Activated CD8-positive, alpha-beta memory T cell treated with anti-CD3 and anti-CD28 coated beads, Interleukin-2, amount 10 ng/mL, durations not matched to agents 7 days and 5 days (primary cell): ENCODE data around the gene SF3A2. TPM values are rescaled to one million over a fixed set of nuclear protein-coding genes. Genes with fewer than 3 reads are reported as not detected.

ENCODE experiments used
- ATAC-seq: fragments of 150-1000 bp; cut with Tn5 transposase; one replicate; pipeline ENCODE4 v1.10.0; 2021; ENCODE audit warnings: moderate library complexity
- CTCF ChIA-PET: fragments of 350-600 bp; sonication (Branson Sonifier 250); formaldehyde crosslinking; loops from one replicate; lab custom pipeline; 2021; ENCODE audit warnings: antibody characterized with exemption; lab: Charles Lee
- DNase-seq: peaks from one replicate; pipeline ENCODE4 v3.0.0-alpha.2; 2020
- H3K27ac Mint-ChIP-seq: one replicate; pipeline ENCODE4 v1.8.0; 2021; ENCODE audit warnings: mild to moderate bottlenecking, mixed read lengths
- H3K27me3 Mint-ChIP-seq: one replicate; pipeline ENCODE4 v1.8.0; 2021; ENCODE audit warnings: mixed read lengths
- H3K36me3 Mint-ChIP-seq: one replicate; pipeline ENCODE4 v1.8.0; 2021; ENCODE audit warnings: mild to moderate bottlenecking, mixed read lengths
- H3K4me1 Mint-ChIP-seq: one replicate; pipeline ENCODE4 v1.8.0; 2021; ENCODE audit warnings: mixed read lengths
- H3K4me3 Mint-ChIP-seq: one replicate; pipeline ENCODE4 v1.8.0; 2021; ENCODE audit warnings: mild to moderate bottlenecking, moderate library complexity, mixed read lengths
- H3K9me3 Mint-ChIP-seq: one replicate; pipeline ENCODE4 v1.8.0; 2022; ENCODE audit warnings: low read depth, mixed read lengths
- total RNA-seq, 2 experiments: library from RNA; stranded (reverse); gene quantifications; one replicate each; pipeline ENCODE4 v1.2.3, GENCODE V29; 2021

SF3A2 gene
- 100 to 1,000 TPM; 167 to 178 TPM for total RNA-seq

GRCh38 chr19:2236314-2237050 lies at the start of gene SF3A2, which contains the start of gene PLEKHJ1:
Gene SF3A2 (plus strand): TSS chr19:2236824. CDS start chr19:2243419, 6,595 bp downstream.
Gene PLEKHJ1 (minus strand): TSS chr19:2236329. CDS start chr19:2236248, 81 bp downstream.
- CTCF ChIA-PET: interaction anchor here (0.7 to 5.9 kb wide), 21 partner anchors 16 to 375 kb away, joined by 3 to 68 read pairs (median 5); partner anchors contain the start of genes AP3D1, LSM7 and SPPL2B
- ATAC-seq: peak; percentile 87
- H3K27me3 Mint-ChIP-seq: no peaks in the 10 kb centered on the region
- DNase-seq: peak; percentile 99
- peak within 1 kb of the TSS; percentile 93 for H3K4me3 Mint-ChIP-seq
- H3K27ac Mint-ChIP-seq: peak within 1 kb of the TSS; percentile 96
- H3K9me3 Mint-ChIP-seq: no peaks in the 10 kb centered on the region
- peaks cover 59% of the 10 kb centered on the region for H3K4me1 Mint-ChIP-seq
- H3K36me3 Mint-ChIP-seq: peaks cover 41% of the 10 kb centered on the region

- CTCF ChIA-PET: no interaction called here
- H3K27me3 Mint-ChIP-seq: no peaks in the 10 kb centered on the region
- H3K27ac Mint-ChIP-seq: no peak overlapping the region
- peaks cover 11% of the 10 kb centered on the region for H3K4me1 Mint-ChIP-seq
- no peaks in the 10 kb centered on the region for H3K9me3 Mint-ChIP-seq
- no peak overlapping the region for H3K4me3 Mint-ChIP-seq
- peaks cover 26% of the 10 kb centered on the region for H3K36me3 Mint-ChIP-seq
- DNase-seq (no peak), ATAC-seq (no peak)
These were observed 49.5 kb upstream of the SF3A2 start for GRCh38 chr19:2187159-2187558.

- H3K36me3 Mint-ChIP-seq: peaks cover 29% of the 10 kb centered on the region
- no peaks in the 10 kb centered on the region for H3K27me3 Mint-ChIP-seq
- ATAC-seq: no peak
- no peaks in the 10 kb centered on the region for H3K9me3 Mint-ChIP-seq
- H3K27ac Mint-ChIP-seq: no peak overlapping the region
- DNase-seq: no peak
- CTCF ChIA-PET: no interaction called here
- no peak overlapping the region for H3K4me3 Mint-ChIP-seq
- H3K4me1 Mint-ChIP-seq: peaks cover 5% of the 10 kb centered on the region
These were observed 47.8 kb upstream of the SF3A2 start for GRCh38 chr19:2188708-2189385.

- no peak for ATAC-seq
- CTCF ChIA-PET: no interaction called here
- no peaks in the 10 kb centered on the region for H3K9me3 Mint-ChIP-seq
- no peaks in the 10 kb centered on the region for H3K4me1 Mint-ChIP-seq
- no peaks in the 10 kb centered on the region for H3K27me3 Mint-ChIP-seq
- peaks cover 25% of the 10 kb centered on the region for H3K36me3 Mint-ChIP-seq
- no peak for DNase-seq
- H3K4me3 Mint-ChIP-seq: no peak overlapping the region
- no peak overlapping the region for H3K27ac Mint-ChIP-seq
These were observed 46.7 kb upstream of the SF3A2 start for GRCh38 chr19:2189880-2190279.

- Mint-ChIP-seq H3K36me3 (peaks cover 19% of the 10 kb centered on the region), H3K27ac (no peak overlapping the region), H3K9me3 (no peaks in the 10 kb centered on the region), H3K27me3 (no peaks in the 10 kb centered on the region), H3K4me1 (no peaks in the 10 kb centered on the region), H3K4me3 (no peak overlapping the region)
- ATAC-seq (no peak), DNase-seq (no peak)
- CTCF ChIA-PET: no interaction called here
These were observed 45.7 kb upstream of the SF3A2 start for GRCh38 chr19:2190848-2191455.

GRCh38 chr19:2191456-2192310 lies 44.9 kb upstream of the SF3A2 start:
- H3K27me3 Mint-ChIP-seq: no peaks in the 10 kb centered on the region
- DNase-seq (no peak), ATAC-seq (no peak)
- CTCF ChIA-PET: no interaction called here
- no peak overlapping the region for H3K4me3 Mint-ChIP-seq
- H3K27ac Mint-ChIP-seq: no peak overlapping the region
- peaks cover 1% of the 10 kb centered on the region for H3K4me1 Mint-ChIP-seq
- no peaks in the 10 kb centered on the region for H3K9me3 Mint-ChIP-seq
- H3K36me3 Mint-ChIP-seq: peaks cover 18% of the 10 kb centered on the region

GRCh38 chr19:2192862-2193261 lies 43.8 kb upstream of the SF3A2 start:
- no peak for DNase-seq
- no peaks in the 10 kb centered on the region for H3K27me3 Mint-ChIP-seq
- CTCF ChIA-PET: no interaction called here
- peaks cover 15% of the 10 kb centered on the region for H3K36me3 Mint-ChIP-seq
- no peak overlapping the region for H3K4me3 Mint-ChIP-seq
- H3K4me1 Mint-ChIP-seq: peaks cover 1% of the 10 kb centered on the region
- no peaks in the 10 kb centered on the region for H3K9me3 Mint-ChIP-seq
- no peak overlapping the region for H3K27ac Mint-ChIP-seq
- ATAC-seq: no peak

- Mint-ChIP-seq H3K36me3 (peaks cover 16% of the 10 kb centered on the region), H3K4me1 (peaks cover 1% of the 10 kb centered on the region)
These were observed 42.8 kb upstream of the SF3A2 start for GRCh38 chr19:2193807-2194206.

GRCh38 chr19:2194513-2195078 lies 42.0 kb upstream of the SF3A2 start:
- CTCF ChIA-PET: no interaction called here
- ATAC-seq (no peak), DNase-seq (no peak)
- Mint-ChIP-seq H3K36me3 (peaks cover 17% of the 10 kb centered on the region), H3K27ac (no peak overlapping the region), H3K4me3 (no peak overlapping the region), H3K4me1 (peaks cover 1% of the 10 kb centered on the region), H3K9me3 (no peaks in the 10 kb centered on the region), H3K27me3 (no peaks in the 10 kb centered on the region)

More at GRCh38 chr19:2193807-2194206, 42.8 kb upstream of the SF3A2 start:
- Mint-ChIP-seq H3K4me3 (no peak overlapping the region), H3K27me3 (no peaks in the 10 kb centered on the region), H3K27ac (no peak overlapping the region), H3K9me3 (no peaks in the 10 kb centered on the region)
- ATAC-seq (no peak), DNase-seq (no peak)
- CTCF ChIA-PET: no interaction called here

- no peak overlapping the region for H3K4me3 Mint-ChIP-seq
- CTCF ChIA-PET: no interaction called here
- H3K27ac Mint-ChIP-seq: no peak overlapping the region
- no peak for ATAC-seq
- H3K9me3 Mint-ChIP-seq: no peaks in the 10 kb centered on the region
- H3K4me1 Mint-ChIP-seq: peaks cover 1% of the 10 kb centered on the region
- peaks cover 17% of the 10 kb centered on the region for H3K36me3 Mint-ChIP-seq
- no peaks in the 10 kb centered on the region for H3K27me3 Mint-ChIP-seq
- no peak for DNase-seq
These were observed 41.3 kb upstream of the SF3A2 start for GRCh38 chr19:2195361-2195760.

GRCh38 chr19:2195914-2196313 lies 40.7 kb upstream of the SF3A2 start:
- peaks cover 14% of the 10 kb centered on the region for H3K36me3 Mint-ChIP-seq
- H3K9me3 Mint-ChIP-seq: no peaks in the 10 kb centered on the region
- peaks cover 1% of the 10 kb centered on the region for H3K4me1 Mint-ChIP-seq
- no peak for ATAC-seq
- no peak overlapping the region for H3K4me3 Mint-ChIP-seq
- CTCF ChIA-PET: no interaction called here
- H3K27ac Mint-ChIP-seq: no peak overlapping the region
- DNase-seq: no peak
- H3K27me3 Mint-ChIP-seq: no peaks in the 10 kb centered on the region

GRCh38 chr19:2197270-2197669 lies 39.4 kb upstream of the SF3A2 start:
- Mint-ChIP-seq H3K27ac (no peak overlapping the region), H3K4me1 (peaks cover 1% of the 10 kb centered on the region), H3K36me3 (peaks cover 6% of the 10 kb centered on the region), H3K27me3 (no peaks in the 10 kb centered on the region), H3K9me3 (no peaks in the 10 kb centered on the region), H3K4me3 (no peak overlapping the region)
- DNase-seq (no peak), ATAC-seq (no peak)
- CTCF ChIA-PET: no interaction called here

GRCh38 chr19:2198317-2198716 lies 38.3 kb upstream of the SF3A2 start:
- CTCF ChIA-PET: no interaction called here
- Mint-ChIP-seq H3K27me3 (no peaks in the 10 kb centered on the region), H3K4me3 (no peak overlapping the region), H3K27ac (no peak overlapping the region), H3K4me1 (peaks cover 1% of the 10 kb centered on the region), H3K9me3 (no peaks in the 10 kb centered on the region), H3K36me3 (peaks cover 6% of the 10 kb centered on the region)
- ATAC-seq (no peak), DNase-seq (no peak)
